KOPT-K1 (cell line): ENCODE results near the gene IGF2BP3.
A peak's percentile ranks its signal among the peaks of the same experiment; 100 is the strongest.
"Not testable (repeated sequence)": the region's sequence is repeated elsewhere in the genome, so short reads cannot be mapped to it uniquely, and the experiment has no call there.

Experiments used
- H3K27ac ChIP-seq: fragments of 200-600 bp; sonication (generic); 2 replicates; pipeline ENCODE4 v1.5.1; 2016; ENCODE audit warnings: antibody characterized with exemption, mild to moderate bottlenecking, low read depth, low read length; ENCODE audit not compliant: poor library complexity, severe bottlenecking
- H3K36me3 ChIP-seq: fragments of 200-600 bp; sonication (generic); 2 replicates; pipeline ENCODE4 v1.5.1; 2017; ENCODE audit warnings: antibody characterized with exemption, mild to moderate bottlenecking, low read length, moderate library complexity; ENCODE audit not compliant: insufficient read depth
- H3K9me3 ChIP-seq: fragments of 200-600 bp; sonication (generic); 2 replicates; pipeline ENCODE4 v1.5.1; 2017; ENCODE audit warnings: antibody characterized with exemption, low read length, mild to moderate bottlenecking; ENCODE audit not compliant: insufficient read depth, poor library complexity, severe bottlenecking

IGF2BP3 gene

DNA sequence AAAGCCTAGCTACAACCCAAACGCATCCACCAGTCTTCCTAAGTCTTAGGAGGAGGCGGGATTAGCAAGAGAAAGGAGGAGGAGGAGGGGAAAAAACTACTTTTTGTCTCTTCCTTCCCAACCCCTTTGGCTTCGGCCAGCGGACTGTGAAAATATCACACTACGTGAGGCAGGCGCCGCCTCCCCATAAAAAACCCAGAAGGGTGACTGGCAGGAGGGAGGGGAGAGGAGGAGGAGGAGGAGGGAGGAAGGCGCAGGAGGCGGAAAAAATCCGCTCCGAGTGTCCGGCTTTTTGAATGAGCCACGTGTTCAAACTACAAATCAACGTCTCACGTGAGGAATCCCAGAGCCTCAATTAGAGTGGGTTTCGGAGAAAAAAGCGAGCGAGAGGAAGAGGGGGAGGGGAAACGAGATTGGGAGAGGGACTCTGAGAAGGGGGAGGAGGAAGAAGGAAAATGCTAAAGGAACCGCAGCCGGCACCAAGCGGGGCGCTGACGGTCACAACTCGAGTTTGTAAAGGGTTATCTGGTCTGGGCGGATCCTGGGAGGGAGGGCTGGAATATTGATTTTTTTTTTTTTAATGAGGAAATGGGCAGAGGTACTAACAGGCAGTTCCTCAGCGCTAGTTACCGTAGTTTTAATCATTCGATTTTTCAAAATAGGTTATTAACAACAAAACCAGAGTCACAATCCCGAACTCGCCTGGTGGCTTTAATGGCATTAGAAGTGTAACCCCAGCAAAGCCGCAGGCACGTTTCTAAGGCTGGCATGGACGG lies at the start of gene IGF2BP3:
Gene IGF2BP3, minus strand, starts transcription at position 162 of the 776 bp plus-strand sequence. CDS start 381 bp downstream, outside the sequence.
- no peaks in the 10 kb centered on the region for H3K9me3 ChIP-seq
- H3K27ac ChIP-seq, result peak within 1 kb of the TSS; percentile 34
- no peaks in the 10 kb centered on the region for H3K36me3 ChIP-seq

DNA sequence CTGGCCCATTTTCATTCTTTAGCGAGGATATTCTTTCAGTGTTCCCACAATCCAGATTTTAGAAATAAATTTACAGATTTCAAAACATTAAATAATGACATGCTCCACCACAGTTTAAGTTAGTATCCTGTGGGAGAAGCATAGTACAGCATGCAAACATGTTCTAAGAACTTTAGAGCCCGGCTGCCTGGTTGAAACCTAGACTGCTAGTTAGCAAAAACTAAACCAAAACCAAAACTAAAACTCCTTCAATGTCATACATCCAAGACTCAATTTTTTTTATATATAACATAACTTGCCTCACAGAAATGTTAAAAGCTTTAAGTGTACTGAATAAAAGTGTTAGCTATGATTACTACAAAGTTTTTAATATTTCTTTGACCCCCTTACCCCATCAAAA lies 44.5 kb upstream of the IGF2BP3 start:
- Histone ChIP-seq H3K9me3 (no peaks in the 10 kb centered on the region), H3K27ac (no peak overlapping the region), H3K36me3 (peaks cover 100% of the 10 kb centered on the region)

DNA sequence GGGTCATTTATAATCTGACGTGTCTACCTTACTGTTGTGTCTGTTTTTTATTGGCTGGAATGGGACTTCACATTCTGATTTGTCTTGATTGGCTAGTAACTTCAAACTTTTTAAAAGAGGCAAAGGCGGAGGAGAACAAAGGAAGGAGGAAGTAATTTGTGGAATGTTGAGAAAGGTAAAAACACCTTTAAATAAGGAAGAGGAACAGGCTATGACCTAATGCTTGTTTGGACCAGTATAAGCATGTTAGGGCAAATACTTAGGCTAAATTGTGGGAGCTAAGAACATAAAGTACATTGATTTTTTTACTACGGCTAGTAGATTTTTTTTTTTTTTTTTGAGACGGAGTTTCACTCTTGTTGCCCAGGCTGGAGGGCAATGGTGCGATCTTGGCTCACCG lies 43.5 kb upstream of the IGF2BP3 start:
- not testable (repeated sequence) for H3K27ac ChIP-seq, H3K9me3 ChIP-seq
- H3K36me3 ChIP-seq, result peaks cover 100% of the 10 kb centered on the region

DNA sequence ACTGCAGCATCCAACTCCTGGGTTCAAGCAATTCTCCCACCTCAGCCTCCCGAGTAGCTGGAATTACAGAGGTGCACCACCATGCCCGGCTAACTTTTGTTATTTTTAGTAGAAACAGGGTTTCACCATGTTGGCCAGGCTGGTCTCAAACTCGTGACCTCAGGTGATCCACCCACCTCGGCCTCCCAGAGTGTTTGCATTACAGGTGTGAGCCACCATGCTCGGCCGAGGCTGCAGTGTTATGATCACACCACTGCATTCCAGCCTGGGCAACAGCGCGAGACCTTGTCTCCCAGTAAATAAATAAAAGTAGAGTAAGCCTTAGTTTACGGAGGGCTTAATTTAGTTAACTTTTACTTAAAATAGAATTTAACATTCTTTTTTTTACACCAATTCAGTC lies 23.7 kb upstream of the IGF2BP3 start:
- H3K36me3 ChIP-seq, result no peaks in the 10 kb centered on the region
- no peaks in the 10 kb centered on the region for H3K9me3 ChIP-seq
- H3K27ac ChIP-seq, result no peak overlapping the region

DNA sequence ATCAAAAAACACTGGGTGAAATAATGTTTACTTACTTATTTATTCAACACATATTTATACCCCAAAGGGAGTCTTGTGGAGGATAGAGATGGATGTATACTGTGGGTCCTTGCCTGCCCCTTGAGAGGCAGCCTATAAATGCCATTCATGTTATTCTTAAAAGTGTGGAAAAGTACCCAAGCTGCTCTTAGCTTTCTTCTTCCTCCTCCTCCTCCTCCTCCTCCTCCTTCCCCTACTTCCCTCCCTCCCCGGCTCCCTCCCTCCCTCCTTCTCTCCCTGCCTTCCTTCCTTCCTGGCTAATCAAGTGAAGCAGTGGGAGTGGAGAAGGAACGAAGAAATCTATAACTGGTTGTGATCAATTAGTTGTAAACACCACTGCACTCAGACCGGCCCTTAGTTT lies 21.2 kb upstream of the IGF2BP3 start:
- H3K9me3 ChIP-seq, result no peaks in the 10 kb centered on the region
- no peak overlapping the region for H3K27ac ChIP-seq
- no peaks in the 10 kb centered on the region for H3K36me3 ChIP-seq

DNA sequence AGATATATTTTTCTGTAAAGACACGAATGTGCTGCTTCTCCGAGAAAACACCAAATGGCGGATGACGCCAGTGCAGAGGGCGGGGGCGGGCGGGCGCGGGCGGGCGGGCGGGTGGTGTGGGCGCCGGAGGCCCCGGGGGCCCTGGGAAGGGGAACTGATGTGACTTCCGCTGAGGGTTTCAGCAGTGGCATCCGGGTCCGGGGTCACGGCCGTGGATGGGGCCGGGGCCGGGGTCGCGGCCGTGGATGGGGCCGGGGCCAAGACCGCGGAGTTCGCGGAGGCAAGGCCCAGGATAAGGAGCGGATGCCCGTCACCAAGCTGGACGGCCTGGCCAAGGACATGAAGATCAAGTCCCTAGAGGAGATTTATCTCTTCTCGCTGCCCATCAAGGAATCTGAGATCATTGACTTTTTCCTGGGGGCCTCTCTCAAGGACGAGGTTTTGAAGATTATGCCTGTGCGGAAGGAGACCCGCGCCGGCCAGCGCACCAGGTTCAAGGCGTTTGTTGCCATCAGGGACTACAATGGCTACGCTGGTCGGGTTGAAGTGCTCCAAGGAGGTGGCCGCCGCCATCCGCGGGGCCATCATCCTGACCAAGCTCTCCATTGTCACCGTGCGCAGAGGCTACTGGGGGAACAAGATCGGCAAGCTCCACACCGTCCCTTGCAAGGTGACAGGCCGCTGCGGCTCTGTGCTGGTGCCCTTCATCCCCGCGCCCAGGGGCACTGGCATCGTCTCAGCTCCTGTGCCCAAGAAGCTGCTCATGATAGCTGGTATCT lies 20.3 kb upstream of the IGF2BP3 start:
- Histone ChIP-seq H3K27ac (no peak overlapping the region), H3K36me3 (no peaks in the 10 kb centered on the region), H3K9me3 (no peaks in the 10 kb centered on the region)

DNA sequence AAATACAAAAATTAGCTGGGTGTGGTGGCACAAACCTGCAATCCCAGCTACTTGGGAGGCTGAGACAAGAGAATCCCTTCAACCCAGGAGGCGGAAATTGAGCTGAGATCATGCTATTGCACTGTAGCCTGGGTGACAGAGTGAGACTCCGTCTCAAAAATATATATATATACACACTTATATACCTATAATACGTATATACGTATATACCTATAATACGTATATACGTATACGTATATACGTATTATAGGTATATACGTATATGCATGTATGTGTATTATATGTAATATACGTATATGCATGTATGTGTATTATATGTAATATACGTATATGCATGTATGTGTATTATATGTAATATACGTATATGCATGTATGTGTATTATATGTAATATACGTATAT lies 18.4 kb upstream of the IGF2BP3 start:
- not testable (repeated sequence) for H3K9me3 ChIP-seq, H3K36me3 ChIP-seq, H3K27ac ChIP-seq

DNA sequence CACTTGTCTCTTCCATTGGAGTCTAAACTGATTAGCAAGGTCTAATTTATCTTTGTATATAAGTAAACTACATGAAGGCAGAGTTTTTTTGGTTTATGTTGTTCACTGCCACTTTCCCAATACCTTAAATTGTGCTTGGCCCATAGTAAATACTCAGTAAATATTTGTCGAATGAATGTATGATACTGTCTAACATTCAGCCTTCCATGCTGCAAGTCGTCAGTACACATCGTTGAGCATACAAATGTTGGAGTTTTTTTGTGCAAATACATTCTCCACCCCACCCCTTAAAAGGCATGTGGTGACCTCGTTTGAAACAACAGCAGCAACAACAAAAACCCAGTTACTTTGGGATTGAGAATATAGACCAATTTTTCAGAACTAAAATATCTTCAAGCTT lies 17.4 kb upstream of the IGF2BP3 start:
- Histone ChIP-seq H3K36me3 (no peaks in the 10 kb centered on the region), H3K9me3 (no peaks in the 10 kb centered on the region), H3K27ac (no peak overlapping the region)

DNA sequence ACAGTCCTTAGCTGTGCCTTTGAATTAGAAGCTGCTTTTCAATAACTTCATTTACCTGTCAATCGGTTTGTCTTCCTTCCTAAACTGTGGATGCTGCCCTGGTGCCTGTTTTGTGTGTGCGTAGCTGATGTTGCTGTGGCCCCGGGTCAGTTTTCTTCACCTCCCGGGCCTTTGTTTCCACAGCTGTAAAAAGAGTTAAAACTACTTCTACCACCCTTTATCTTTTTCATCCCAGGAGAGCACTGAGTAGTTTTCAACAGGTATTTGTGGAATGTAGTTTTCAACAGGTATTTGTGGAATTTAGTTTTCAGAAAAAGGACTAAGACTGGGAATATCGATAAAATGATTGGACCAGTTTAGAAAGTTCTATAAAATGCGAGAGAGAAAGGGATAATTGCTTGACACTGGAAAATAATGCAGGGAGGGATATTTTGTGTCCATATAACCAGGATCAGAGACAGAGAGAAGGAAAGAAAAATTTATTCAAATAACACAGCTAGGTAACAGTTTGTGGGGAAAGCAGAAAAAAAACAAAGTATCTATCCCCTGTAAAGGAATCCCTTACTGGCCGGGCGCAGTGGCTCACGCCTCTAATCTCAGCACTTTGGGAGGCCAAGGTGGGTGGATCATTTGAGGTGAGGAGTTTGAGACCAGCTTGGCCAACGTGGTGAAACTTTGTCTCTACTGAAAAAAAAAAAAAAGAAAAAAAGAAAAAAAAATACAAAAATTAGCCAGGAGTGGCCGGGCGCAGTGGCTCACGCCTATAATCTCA lies 15.9 kb upstream of the IGF2BP3 start:
- no peaks in the 10 kb centered on the region for H3K9me3 ChIP-seq
- H3K27ac ChIP-seq, result no peak overlapping the region
- no peaks in the 10 kb centered on the region for H3K36me3 ChIP-seq

DNA sequence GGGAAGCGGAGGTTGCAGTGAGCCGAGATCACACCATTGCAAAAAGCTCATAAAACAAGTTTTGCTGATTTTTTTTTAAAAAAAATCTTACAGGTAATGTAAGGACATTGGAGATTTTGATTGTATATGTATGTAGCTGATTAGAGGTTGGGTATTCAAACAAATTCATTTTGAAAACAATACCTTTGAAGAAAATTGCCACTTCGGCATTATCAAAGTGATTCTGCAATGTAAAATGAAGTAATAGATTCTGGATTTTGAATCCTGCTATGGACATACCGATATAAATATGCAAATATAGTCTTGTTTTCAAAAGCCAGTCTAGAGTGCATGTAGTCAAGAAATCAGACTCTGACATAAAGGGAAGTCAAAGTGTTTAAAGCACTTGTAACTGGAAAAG lies 12.4 kb upstream of the IGF2BP3 start:
- Histone ChIP-seq H3K27ac (no peak overlapping the region), H3K36me3 (no peaks in the 10 kb centered on the region), H3K9me3 (no peaks in the 10 kb centered on the region)

DNA sequence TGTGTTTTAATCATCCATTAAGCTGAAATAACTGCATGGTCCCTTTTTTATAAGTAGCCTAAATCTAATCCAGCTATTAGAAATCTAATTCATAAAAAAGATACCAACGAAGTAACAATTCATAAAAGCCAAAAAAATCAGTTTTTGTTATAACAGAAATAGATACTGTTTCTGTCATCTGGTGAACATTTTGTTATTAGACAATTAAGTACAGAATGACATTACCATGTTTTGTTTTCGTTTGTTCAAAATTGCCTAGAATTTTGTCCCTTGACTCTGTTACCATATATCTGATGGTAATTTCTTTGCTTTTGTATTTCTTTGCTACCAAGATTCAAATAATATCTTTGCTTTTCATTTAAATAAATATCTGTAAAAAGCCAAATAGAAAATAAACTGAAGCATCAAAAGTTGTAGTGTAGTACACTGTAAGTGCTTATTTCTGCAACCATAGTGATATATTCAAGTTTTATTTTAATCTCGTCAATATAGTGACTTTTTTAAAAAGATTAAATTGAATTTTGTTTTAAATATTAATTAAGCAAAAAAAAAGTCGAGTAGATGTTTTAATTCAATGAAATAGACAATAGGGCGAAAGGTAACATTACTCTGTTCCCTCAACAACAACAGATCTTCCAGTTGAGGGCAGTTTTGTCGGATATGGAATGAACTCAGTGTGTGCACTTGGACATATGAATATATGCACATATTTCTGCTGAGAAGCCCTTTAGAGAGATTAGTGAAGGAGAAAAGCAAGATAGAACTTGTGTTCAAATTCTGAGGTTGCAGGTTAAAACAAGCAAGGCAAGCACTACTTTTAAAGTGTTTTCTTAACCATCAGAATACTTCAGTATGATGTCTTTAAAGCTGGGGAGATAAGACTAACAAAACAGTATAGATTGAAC lies 7.9 kb upstream of the IGF2BP3 start:
- H3K36me3 ChIP-seq, result no peaks in the 10 kb centered on the region
- H3K9me3 ChIP-seq, result no peaks in the 10 kb centered on the region
- no peak overlapping the region for H3K27ac ChIP-seq

DNA sequence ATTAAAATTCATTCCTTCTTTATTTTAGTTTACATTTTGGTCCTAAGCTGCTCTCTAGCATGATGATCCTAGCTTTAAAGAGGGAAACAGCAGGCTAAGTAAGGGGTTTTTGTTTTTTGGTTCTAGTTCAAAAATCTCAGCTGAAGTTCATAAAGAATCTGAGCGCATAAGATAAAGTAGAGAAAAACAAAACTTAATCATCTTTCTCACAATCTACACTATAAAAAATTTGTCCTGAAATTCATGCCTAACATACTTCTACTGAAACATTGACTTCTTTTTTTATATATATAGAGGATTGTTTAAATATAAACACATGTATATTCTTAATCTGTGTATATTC lies 6.8 kb upstream of the IGF2BP3 start:
- Histone ChIP-seq H3K27ac (no peak overlapping the region), H3K36me3 (no peaks in the 10 kb centered on the region), H3K9me3 (no peaks in the 10 kb centered on the region)

DNA sequence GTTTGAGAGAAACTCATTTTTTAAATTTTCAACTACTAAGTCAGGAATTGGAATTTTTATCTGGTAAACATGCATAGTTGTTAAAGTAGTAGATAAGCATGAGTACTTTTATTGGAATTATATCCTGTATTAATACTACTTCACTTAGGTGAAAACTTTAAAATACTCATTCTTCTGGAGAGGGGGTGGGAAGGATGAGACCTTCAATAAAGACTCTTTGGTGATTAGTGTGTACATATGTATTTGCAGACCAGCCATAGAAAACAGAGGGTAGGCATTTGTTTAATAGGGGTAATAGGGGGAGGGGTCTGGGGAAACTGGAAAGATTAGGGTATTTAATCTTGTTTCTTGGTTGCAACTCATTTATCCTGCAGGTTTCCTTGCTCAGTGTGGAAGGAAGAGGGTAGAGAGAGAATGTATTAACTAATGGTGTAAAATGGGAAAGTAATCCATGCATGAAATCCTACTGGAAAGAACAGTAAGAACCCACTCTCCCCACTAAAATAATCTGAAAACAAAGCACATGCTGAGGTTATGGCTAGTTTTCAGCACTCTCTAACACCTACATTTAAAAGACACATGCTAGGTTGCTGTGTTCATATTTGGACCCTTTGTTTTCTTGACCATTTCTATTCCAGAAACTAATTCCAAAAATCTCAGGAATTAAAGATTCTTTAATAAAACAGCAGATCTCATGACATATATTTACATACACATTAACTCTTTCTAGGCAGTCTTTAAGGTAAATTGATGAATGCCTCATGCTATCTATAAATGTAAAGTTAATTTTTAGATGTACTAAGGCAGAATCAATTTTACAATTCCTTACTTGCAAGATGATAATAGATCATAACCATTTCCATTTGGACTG lies 6.2 kb upstream of the IGF2BP3 start:
- no peaks in the 10 kb centered on the region for H3K36me3 ChIP-seq
- H3K9me3 ChIP-seq, result no peaks in the 10 kb centered on the region
- no peak overlapping the region for H3K27ac ChIP-seq

DNA sequence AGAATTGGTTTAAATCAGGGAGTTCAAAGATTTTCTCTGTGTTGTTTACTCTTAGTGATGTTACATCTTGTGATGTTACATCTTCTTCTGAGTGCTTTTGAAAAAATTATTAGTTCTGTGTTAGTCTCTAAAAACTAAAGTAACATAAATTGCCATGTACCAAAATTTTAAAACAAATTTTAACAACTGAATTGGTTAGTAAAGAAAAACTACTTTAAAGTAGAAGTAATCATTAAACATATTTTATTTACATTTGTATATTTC lies 5.2 kb upstream of the IGF2BP3 start:
- Histone ChIP-seq H3K27ac (no peak overlapping the region), H3K9me3 (no peaks in the 10 kb centered on the region), H3K36me3 (no peaks in the 10 kb centered on the region)
